HepG2 (cell line): Measurements from ENCODE around the gene MVB12A.

Source experiments
- AGO1 ChIP-seq: fragments of 200-400 bp; formaldehyde crosslinking; IDR thresholded peaks from 2 replicates; pipeline ENCODE4 v1.6.1; 2017; ENCODE audit warnings: mild to moderate bottlenecking, low read depth, low read length, moderate library complexity; ENCODE audit not compliant: poor library complexity, severe bottlenecking
- ATF2 ChIP-seq: sonication (generic); formaldehyde crosslinking; IDR thresholded peaks from 2 replicates; pipeline ENCODE4 v1.4.0; 2020; ENCODE audit warnings: missing genetic modification reagents
- CREB1 ChIP-seq, 2 experiments: fragments of 450-650 bp in 1 of 2; IDR thresholded peaks; 2 replicates each; pipeline ENCODE4 v1.6.1; 2016 to 2017; ENCODE audit warnings: control low read depth in 1 of 2, mild to moderate bottlenecking in 1 of 2, missing compliant biosample characterization in 1 of 2, missing genetic modification characterization in 1 of 2
- ELF3 ChIP-seq: IDR thresholded peaks from 2 replicates; pipeline ENCODE4 v1.6.1; 2016; ENCODE audit warnings: missing genetic modification reagents, missing compliant biosample characterization
- EZH2 ChIP-seq: conservative IDR thresholded peaks from 2 replicates; pipeline ENCODE4 v1.6.1; 2012; ENCODE audit warnings: mild to moderate bottlenecking, low read depth, low read length, moderate library complexity
- MAFK ChIP-seq, 2 experiments: IDR thresholded peaks in 1 of 2; conservative IDR thresholded peaks in 1 of 2; 2 replicates each; pipeline ENCODE4 v1.6.1; 2011; ENCODE audit warnings: improper control_type of control experiment in 2 of 2, low read length in 2 of 2
- NFRKB ChIP-seq: fragments of 450-650 bp; IDR thresholded peaks from 2 replicates; pipeline ENCODE4 v1.6.1; 2017
- NFYB ChIP-seq: sonication (generic); formaldehyde crosslinking; IDR thresholded peaks from 2 replicates; pipeline ENCODE4 v1.4.0; 2020; ENCODE audit warnings: missing genetic modification reagents
- RAD21 ChIP-seq: fragments of 450-650 bp; formaldehyde crosslinking; IDR thresholded peaks from 2 replicates; pipeline ENCODE4 v1.5.0; 2020; ENCODE audit warnings: mild to moderate bottlenecking
- TAF1 ChIP-seq: sonication (generic); formaldehyde crosslinking; IDR thresholded peaks from 2 replicates; pipeline ENCODE4 v1.4.0; 2020; ENCODE audit warnings: missing genetic modification reagents
- ZNF263 ChIP-seq: sonication (generic); formaldehyde crosslinking; IDR thresholded peaks from 2 replicates; pipeline ENCODE4 v1.4.0; 2020; ENCODE audit warnings: missing genetic modification reagents
- ZNF552 ChIP-seq: sonication (generic); formaldehyde crosslinking; IDR thresholded peaks from 2 replicates; pipeline ENCODE4 v1.9.0; 2022; ENCODE audit warnings: missing genetic modification reagents, mild to moderate bottlenecking, borderline replicate concordance
- ZNF766 ChIP-seq: sonication (generic); formaldehyde crosslinking; IDR thresholded peaks from 2 replicates; pipeline ENCODE4 v1.5.0; 2020; ENCODE audit warnings: missing genetic modification reagents, borderline replicate concordance
- TF ChIP-seq, protein P1 (sequence below): sonication (generic); formaldehyde crosslinking; IDR thresholded peaks from 2 replicates; pipeline ENCODE4 v1.5.0; 2020; ENCODE audit warnings: mild to moderate bottlenecking, missing genetic modification reagents, moderate library complexity

- TF ChIP-seq RAD21 (no peak), TAF1 (CRISPR knock-in tag) (no peak), AGO1 (no peak), CREB1 (IDR thresholded peaks at IDR 0.05) (no peak), CREB1 (CRISPR knock-in tag; IDR thresholded peaks at IDR 0.05) (no peak), ZNF552 (CRISPR knock-in tag) (no peak), NFRKB (no peak), NFYB (CRISPR knock-in tag) (no peak), ATF2 (CRISPR knock-in tag) (no peak), ZNF766 (CRISPR knock-in tag) (no peak), ZNF263 (CRISPR knock-in tag) (no peak), EZH2 (no peak), MAFK (conservative IDR thresholded peaks at IDR 0.05 in 1 of 2, IDR thresholded peaks at IDR 0.05 in 1 of 2; ENCODE audit: low read length in 2 of 2) (no peak), ELF3 (CRISPR knock-in tag) (no peak)
- TF ChIP-seq, protein P1, sequence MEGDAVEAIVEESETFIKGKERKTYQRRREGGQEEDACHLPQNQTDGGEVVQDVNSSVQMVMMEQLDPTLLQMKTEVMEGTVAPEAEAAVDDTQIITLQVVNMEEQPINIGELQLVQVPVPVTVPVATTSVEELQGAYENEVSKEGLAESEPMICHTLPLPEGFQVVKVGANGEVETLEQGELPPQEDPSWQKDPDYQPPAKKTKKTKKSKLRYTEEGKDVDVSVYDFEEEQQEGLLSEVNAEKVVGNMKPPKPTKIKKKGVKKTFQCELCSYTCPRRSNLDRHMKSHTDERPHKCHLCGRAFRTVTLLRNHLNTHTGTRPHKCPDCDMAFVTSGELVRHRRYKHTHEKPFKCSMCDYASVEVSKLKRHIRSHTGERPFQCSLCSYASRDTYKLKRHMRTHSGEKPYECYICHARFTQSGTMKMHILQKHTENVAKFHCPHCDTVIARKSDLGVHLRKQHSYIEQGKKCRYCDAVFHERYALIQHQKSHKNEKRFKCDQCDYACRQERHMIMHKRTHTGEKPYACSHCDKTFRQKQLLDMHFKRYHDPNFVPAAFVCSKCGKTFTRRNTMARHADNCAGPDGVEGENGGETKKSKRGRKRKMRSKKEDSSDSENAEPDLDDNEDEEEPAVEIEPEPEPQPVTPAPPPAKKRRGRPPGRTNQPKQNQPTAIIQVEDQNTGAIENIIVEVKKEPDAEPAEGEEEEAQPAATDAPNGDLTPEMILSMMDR (CRISPR knock-in tag): no peak
Measured at GRCh38 chr19:17473041-17473440, 53.2 kb downstream of the MVB12A start.
